Heart left ventricle (tissue), 16 donors: ENCODE results near the gene ARHGAP23. TPM values are rescaled to one million over a fixed set of nuclear protein-coding genes. Genes with fewer than 3 reads are reported as not detected.
A peak's percentile ranks its signal among the peaks of the same experiment; 100 is the strongest.
"Not testable (repeated sequence)": the region's sequence is repeated elsewhere in the genome, so short reads cannot be mapped to it uniquely, and the experiment has no call there.

Source experiments
- ATAC-seq, 4 donors: fragments of 200-7000 bp; cut with Tn5 transposase; one replicate each; pipeline ENCODE4 v1.9.1; 2020 to 2022; ENCODE audit warnings: moderate library complexity in 4 of 4, mild to moderate bottlenecking in 3 of 4, moderate number of reproducible peaks in 1 of 4
- DNase-seq, 5 donors: peaks; one replicate each; pipeline ENCODE4 v3.0.0-alpha.2; 2020
- H3K27ac ChIP-seq, 12 donors: fragments of 200-600 bp; sonication (generic) in 4 of 12; one replicate each; pipeline versions ENCODE4 v1.5.0 to v1.8.0; 2016 to 2022; ENCODE audit warnings: mild to moderate bottlenecking in 2 of 12
- H3K27me3 ChIP-seq, 9 donors: fragments of 200-600 bp; sonication (generic) in 2 of 9; one replicate each; pipeline versions ENCODE4 v1.5.1 to v1.8.0; 2016 to 2022; ENCODE audit warnings: mild to moderate bottlenecking in 3 of 9
- H3K36me3 ChIP-seq, 9 donors: fragments of 200-600 bp; sonication (generic) in 2 of 9; one replicate each; pipeline versions ENCODE4 v1.5.0 to v1.8.0; 2018 to 2022; ENCODE audit warnings: mild to moderate bottlenecking in 2 of 9
- H3K4me1 ChIP-seq, 12 donors: fragments of 200-600 bp; sonication (generic) in 4 of 12; one replicate each; pipeline versions ENCODE4 v1.5.0 to v1.8.0; 2016 to 2022; ENCODE audit warnings: mild to moderate bottlenecking in 3 of 12
- H3K4me3 ChIP-seq, 12 donors: fragments of 200-600 bp; sonication (generic) in 4 of 12; one replicate each; pipeline versions ENCODE4 v1.5.0 to v1.8.0; 2017 to 2022; ENCODE audit warnings: mild to moderate bottlenecking in 9 of 12, moderate library complexity in 4 of 12
- H3K9me3 ChIP-seq, 12 donors: fragments of 200-600 bp; sonication (generic) in 4 of 12; one replicate each; pipeline versions ENCODE4 v1.5.0 to v1.8.0; 2016 to 2022; ENCODE audit warnings: mild to moderate bottlenecking in 1 of 12
- CTCF ChIP-seq, 12 donors: fragments of 200-600 bp; sonication (generic) in 4 of 12; IDR thresholded peaks; one replicate each; pipeline versions ENCODE4 v1.5.0 to v1.8.0; 2018 to 2022; ENCODE audit warnings: antibody characterized with exemption in 12 of 12, mild to moderate bottlenecking in 5 of 12
- POLR2A ChIP-seq, 2 donors: fragments of 450-650 bp; IDR thresholded peaks; one replicate each; pipeline ENCODE4 v1.6.1; 2017; ENCODE audit warnings: antibody characterized with exemption in 2 of 2, mild to moderate bottlenecking in 2 of 2, moderate library complexity in 2 of 2
- WGBS, 4 donors: extraction: QIAGEN DNeasy Blood & Tissue Kit in 2 of 4; methylation state at CpG; one replicate each; pipeline versions ENCODE4 v1.1.5 to v1.1.7; 2013 to 2018; 5-methylcytosine and 5-hydroxymethylcytosine counted together
- intact Hi-C, 10 donors: fragments of 100-400 bp; cut with DNase I; formaldehyde crosslinking; loops; one replicate each; pipeline versions ENCODE4 v1.11.1 to v1.14.2; 2022
- polyA plus RNA-seq, 2 donors: library from polyadenylated mRNA; stranded (reverse); fragments of 200-250 nt; gene quantifications; one replicate each; pipeline ENCODE4 v1.2.3, GENCODE V29; 2013
- total RNA-seq, 9 donors: library from RNA; depleted of rRNA in 2 of 9; stranded (reverse); fragments of >200 nt in 2 of 9; fragmentation: NEBNext Ultra II Directional in 3 of 9; extraction: Animal tissue kit (Norgen Biotek cat#: 25700) in 3 of 9; gene quantifications; one replicate each; pipeline versions ENCODE4 v1.1.0 to v1.2.4, GENCODE V29; 2016 to 2023
- donor health status: ischemic (EF 13 %, LVEDD 7.1; RV severe dilation, severe dysfunction).
- donor health status: healthy with polysubstance abuse.
- donor health status: DM: no; HTN: yes; CAD: no.
- donor health status: DM: no; HTN: no; CAD: no.
- donor health status: ischemic (EF 25% LVEDD 6.9; RV normal size, moderate dysfunction).
- donor health status: ischemic (EF 25% LVEDD 5.7; RV mildly dilated, moderate dysfunction).
- donor health status: healthy.
- donor health status: DM: yes; HTN: yes; CAD: no.
- donor health status: ischemic (EF 35%, LVEDD 5.7; RV mildly dilated, moderate dysfunction).
- donor health status: nonischemic (EF 11% LVEDD 7.7; RV severe dilation, severe dysfunction).
- donor health status: DM: yes; HTN: yes; CAD: no.
- donor health status: PGD.
- donor health status: ischemic (EF 29% LVEDD 5.4; RV normal size, mild dysfunction).
- donor health status: nonischemic (EF 23%, LVEDD 6.1; RV moderate dilation, normal function).

Gene ARHGAP23
- total and polyA plus RNA-seq, 11 donors: 28.0 to 73.1 (median 66.3) TPM

- no peak overlapping the region for H3K4me3 ChIP-seq
- 0 to 56% (median 23%) methylated on average over 1 of the region's 1 CpG for WGBS, 4 donors
- no peaks in the 10 kb centered on the region for H3K9me3 ChIP-seq
- DNase-seq: no peak
- intact Hi-C loops: loop anchor here in 3 of 10 donors (2.0 to 10.0 kb wide), 4 partner anchors 17 to 267 kb away; partner anchors contain the start of genes ARHGAP23 (in 1 of the 3) and CISD3 (in 1 of the 3)
- ATAC-seq: no peak
- no peaks in the 10 kb centered on the region for H3K27me3 ChIP-seq
- H3K27ac ChIP-seq: peak overlapping the region in 3 of 12 donors; percentile 90 to 99 (median 96)
- peaks cover 5 to 76% (median 51%) of the 10 kb centered on the region in 12 donors for H3K4me1 ChIP-seq
- TF ChIP-seq CTCF (IDR thresholded peaks at IDR 0.05) (no peak), POLR2A (IDR thresholded peaks at IDR 0.05) (no peak)
- peaks cover 0 to 80% (median 64%) of the 10 kb centered on the region in 9 donors for H3K36me3 ChIP-seq
These were observed 39.2 kb downstream of the ARHGAP23 start for GRCh38 chr17:38467491-38467890.

- peak overlapping the region in 1 of 12 donors; percentile 24 for H3K27ac ChIP-seq
- H3K4me1 ChIP-seq: peaks cover 5 to 57% (median 30%) of the 10 kb centered on the region in 12 donors
- intact Hi-C loops: loop anchor here in 3 of 10 donors (5.0 to 10.0 kb wide), 4 partner anchors 38 to 265 kb away; partner anchors contain the start of genes ARHGAP23 (in 1 of the 3), CISD3 (in 1 of the 3) and SOCS7 (in 1 of the 3)
- H3K9me3 ChIP-seq: no peaks in the 10 kb centered on the region
- 70 to 74% (median 72%) methylated on average over 20 of the region's 20 CpGs for WGBS, 4 donors
- no peak for TF ChIP-seq POLR2A (IDR thresholded peaks at IDR 0.05)
- no peak for TF ChIP-seq CTCF (IDR thresholded peaks at IDR 0.05)
- peaks cover 0 to 87% (median 78%) of the 10 kb centered on the region in 9 donors for H3K36me3 ChIP-seq
- DNase-seq (no peak), ATAC-seq (no peak)
- H3K27me3 ChIP-seq: no peaks in the 10 kb centered on the region
- no peak overlapping the region for H3K4me3 ChIP-seq
These were observed 41.6 kb downstream of the ARHGAP23 start for GRCh38 chr17:38469875-38470274.

GRCh38 chr17:38471253-38471652, 43.0 kb downstream of the ARHGAP23 start:
- H3K4me3 ChIP-seq, H3K9me3 ChIP-seq, H3K27ac ChIP-seq, H3K27me3 ChIP-seq, DNase-seq: not testable (repeated sequence)
- peak in 3 of 4 donors; percentile 11 to 38 (median 35) for ATAC-seq
- peaks cover 0 to 43% (median 19%) of the 10 kb centered on the region in 12 donors for H3K4me1 ChIP-seq
- peak in 1 of 12 donors; percentile 8 for TF ChIP-seq CTCF (IDR thresholded peaks at IDR 0.05)
- WGBS, 4 donors: 66 to 73% (median 69%) methylated on average over 8 of the region's 8 CpGs
- intact Hi-C loops: loop anchor here in 1 of 10 donors (10.0 kb wide), 1 partner anchor 116 kb away; the partner anchor contains the start of gene SOCS7
- H3K36me3 ChIP-seq: peaks cover 0 to 97% (median 86%) of the 10 kb centered on the region in 9 donors

- H3K27me3 ChIP-seq, H3K9me3 ChIP-seq, ATAC-seq, H3K4me3 ChIP-seq: not testable (repeated sequence)
- H3K27ac ChIP-seq: peak overlapping the region in 1 of 12 donors; percentile 17
- peaks cover 0 to 10% (median 0%) of the 10 kb centered on the region in 12 donors for H3K4me1 ChIP-seq
- intact Hi-C loops: loop anchor here in 1 of 10 donors (10.0 kb wide), 1 partner anchor 120 kb away; the partner anchor contains the start of gene SOCS7
- peaks cover 0 to 88% (median 81%) of the 10 kb centered on the region in 9 donors for H3K36me3 ChIP-seq
- 47 to 55% (median 53%) methylated on average over 5 to 8 of the region's 8 CpGs for WGBS, 4 donors
- TF ChIP-seq CTCF (IDR thresholded peaks at IDR 0.05): peak in 11 of 12 donors; percentile 11 to 57 (median 43)
- peak in 1 of 5 donors; percentile 66 for DNase-seq
These were observed 46.4 kb downstream of the ARHGAP23 start for GRCh38 chr17:38474666-38475065.
